Breast epithelium (tissue), 3 donors: ENCODE data around the gene NOS2.

Experiments used
- CTCF ChIP-seq, 3 donors: fragments of 450-650 bp; IDR thresholded peaks; one replicate each; pipeline ENCODE4 v1.5.1; 2016 to 2017; ENCODE audit warnings: antibody characterized with exemption in 3 of 3, mild to moderate bottlenecking in 3 of 3, moderate library complexity in 3 of 3
- POLR2A ChIP-seq: fragments of 450-650 bp; IDR thresholded peaks from one replicate; pipeline ENCODE4 v1.6.1; 2016; ENCODE audit warnings: antibody characterized with exemption, mild to moderate bottlenecking, moderate library complexity

GRCh38 chr17:27733773-27734172 is 66.6 kb downstream of the NOS2 start:
- TF ChIP-seq CTCF (IDR thresholded peaks at IDR 0.05) (no peak), POLR2A (no peak)
